ENCODE measurements around the gene ING3. TPM values are rescaled to one million over a fixed set of nuclear protein-coding genes. Genes with fewer than 3 reads are reported as not detected.

Gene ING3
- total RNA-seq, 3 donors from 2014 or later, result 18.2 to 21.7 (median 20.7) TPM

GRCh38 chr7:120996988-120997345, 46.4 kb downstream of the ING3 start:
- intact Hi-C loops (cut with DNase I, micrococcal nuclease), result no loop called here
- no peak for TF ChIP-seq CTCF (IDR thresholded peaks at IDR 0.05)
- ATAC-seq (no peak), DNase-seq (no peak)
- H3K9me3 ChIP-seq, result no peaks in the 10 kb centered on the region
- H3K4me3 ChIP-seq, result no peak overlapping the region
- H3K4me1 ChIP-seq (ENCODE audit: low read depth), result no peaks in the 10 kb centered on the region
- no peaks in the 10 kb centered on the region for H3K36me3 ChIP-seq (ENCODE audit: low read depth)

GRCh38 chr7:120997882-120998474, 47.4 kb downstream of the ING3 start:
- H3K36me3 ChIP-seq (ENCODE audit: low read depth), result no peaks in the 10 kb centered on the region
- intact Hi-C loops (cut with DNase I, micrococcal nuclease), result no loop called here
- DNase-seq (peak in 1 of 3 donors; percentile 23), ATAC-seq (no peak)
- no peak overlapping the region for H3K4me3 ChIP-seq
- no peaks in the 10 kb centered on the region for H3K9me3 ChIP-seq
- H3K4me1 ChIP-seq (ENCODE audit: low read depth), result no peaks in the 10 kb centered on the region
- no peak for TF ChIP-seq CTCF (IDR thresholded peaks at IDR 0.05)

- TF ChIP-seq CTCF (IDR thresholded peaks at IDR 0.05), result no peak
- Histone ChIP-seq H3K4me3 (no peak overlapping the region), H3K36me3 (ENCODE audit: low read depth) (no peaks in the 10 kb centered on the region), H3K9me3 (no peaks in the 10 kb centered on the region), H3K4me1 (ENCODE audit: low read depth) (no peaks in the 10 kb centered on the region)
- intact Hi-C loops (cut with DNase I, micrococcal nuclease), result no loop called here
- ATAC-seq, result no peak
- DNase-seq, result no peak
These were observed 47.9 kb downstream of the ING3 start for GRCh38 chr7:120998520-120998919.

GRCh38 chr7:120998996-120999565, 48.5 kb downstream of the ING3 start:
- H3K4me3 ChIP-seq, result no peak overlapping the region
- ATAC-seq, result no peak
- no peak for TF ChIP-seq CTCF (IDR thresholded peaks at IDR 0.05)
- intact Hi-C loops (cut with DNase I, micrococcal nuclease), result no loop called here
- no peaks in the 10 kb centered on the region for H3K9me3 ChIP-seq
- H3K36me3 ChIP-seq (ENCODE audit: low read depth), result no peaks in the 10 kb centered on the region
- no peaks in the 10 kb centered on the region for H3K4me1 ChIP-seq (ENCODE audit: low read depth)
- no peak for DNase-seq

GRCh38 chr7:121000081-121000983, 49.8 kb downstream of the ING3 start:
- H3K4me3 ChIP-seq, result no peak overlapping the region
- TF ChIP-seq CTCF (IDR thresholded peaks at IDR 0.05), result no peak
- intact Hi-C loops (cut with DNase I, micrococcal nuclease), result no loop called here
- no peaks in the 10 kb centered on the region for H3K36me3 ChIP-seq (ENCODE audit: low read depth)
- no peak for DNase-seq
- no peaks in the 10 kb centered on the region for H3K9me3 ChIP-seq
- no peak for ATAC-seq
- no peaks in the 10 kb centered on the region for H3K4me1 ChIP-seq (ENCODE audit: low read depth)
